ENCODE results near the gene BID.

Gene BID

GRCh38 chr22:17815703-17816254, 41.5 kb upstream of the BID start:
- H3K4me3 ChIP-seq (ENCODE audit: low read length in 2 of 2): no peak overlapping the region
- H3K36me3 ChIP-seq (ENCODE audit: control insufficient read depth in 2 of 2, insufficient read depth in 2 of 2, low read length in 2 of 2): peaks cover 45 to 55% of the 10 kb centered on the region in 2 donors
- H3K4me1 ChIP-seq (ENCODE audit: control insufficient read depth, insufficient read depth, low read length): no peaks in the 10 kb centered on the region
- no peak overlapping the region for H3K9ac ChIP-seq (ENCODE audit: low read length in 2 of 2)
- no peaks in the 10 kb centered on the region for H3K27me3 ChIP-seq (ENCODE audit: control insufficient read depth in 1 of 2, insufficient read depth in 2 of 2, low read length in 2 of 2)
- no peaks in the 10 kb centered on the region for H3K9me3 ChIP-seq (ENCODE audit: control insufficient read depth in 2 of 2, low read length in 2 of 2)
- no peak overlapping the region for H3K27ac ChIP-seq (ENCODE audit: low read length)

GRCh38 chr22:17814830-17815229, 40.6 kb upstream of the BID start:
- no peak overlapping the region for H3K27ac ChIP-seq (ENCODE audit: low read length)
- no peaks in the 10 kb centered on the region for H3K9me3 ChIP-seq (ENCODE audit: control insufficient read depth in 2 of 2, low read length in 2 of 2)
- H3K9ac ChIP-seq (ENCODE audit: low read length in 2 of 2): no peak overlapping the region
- no peaks in the 10 kb centered on the region for H3K27me3 ChIP-seq (ENCODE audit: control insufficient read depth in 1 of 2, insufficient read depth in 2 of 2, low read length in 2 of 2)
- H3K4me1 ChIP-seq (ENCODE audit: control insufficient read depth, insufficient read depth, low read length): no peaks in the 10 kb centered on the region
- H3K4me3 ChIP-seq (ENCODE audit: low read length in 2 of 2): no peak overlapping the region
- peaks cover 51 to 60% of the 10 kb centered on the region in 2 donors for H3K36me3 ChIP-seq (ENCODE audit: control insufficient read depth in 2 of 2, insufficient read depth in 2 of 2, low read length in 2 of 2)

GRCh38 chr22:17814084-17814483, 39.8 kb upstream of the BID start:
- peaks cover 53 to 60% of the 10 kb centered on the region in 2 donors for H3K36me3 ChIP-seq (ENCODE audit: control insufficient read depth in 2 of 2, insufficient read depth in 2 of 2, low read length in 2 of 2)
- H3K27ac ChIP-seq (ENCODE audit: low read length): no peak overlapping the region
- no peaks in the 10 kb centered on the region for H3K4me1 ChIP-seq (ENCODE audit: control insufficient read depth, insufficient read depth, low read length)
- no peak overlapping the region for H3K4me3 ChIP-seq (ENCODE audit: low read length in 2 of 2)
- H3K9me3 ChIP-seq (ENCODE audit: control insufficient read depth in 2 of 2, low read length in 2 of 2): no peaks in the 10 kb centered on the region
- H3K9ac ChIP-seq (ENCODE audit: low read length in 2 of 2): no peak overlapping the region
- H3K27me3 ChIP-seq (ENCODE audit: control insufficient read depth in 1 of 2, insufficient read depth in 2 of 2, low read length in 2 of 2): no peaks in the 10 kb centered on the region

- Histone ChIP-seq H3K27ac (ENCODE audit: low read length) (no peak overlapping the region), H3K36me3 (ENCODE audit: control insufficient read depth in 2 of 2, insufficient read depth in 2 of 2, low read length in 2 of 2) (peaks cover 68 to 70% of the 10 kb centered on the region in 2 donors), H3K4me1 (ENCODE audit: control insufficient read depth, insufficient read depth, low read length) (no peaks in the 10 kb centered on the region), H3K27me3 (ENCODE audit: control insufficient read depth in 1 of 2, insufficient read depth in 2 of 2, low read length in 2 of 2) (no peaks in the 10 kb centered on the region), H3K4me3 (ENCODE audit: low read length in 2 of 2) (no peak overlapping the region), H3K9me3 (ENCODE audit: control insufficient read depth in 2 of 2, low read length in 2 of 2) (no peaks in the 10 kb centered on the region), H3K9ac (ENCODE audit: low read length in 2 of 2) (no peak overlapping the region)
These were observed 36.9 kb upstream of the BID start for GRCh38 chr22:17811119-17811518.

- Histone ChIP-seq H3K9me3 (ENCODE audit: control insufficient read depth in 2 of 2, low read length in 2 of 2) (no peaks in the 10 kb centered on the region), H3K4me3 (ENCODE audit: low read length in 2 of 2) (no peak overlapping the region), H3K4me1 (ENCODE audit: control insufficient read depth, insufficient read depth, low read length) (no peaks in the 10 kb centered on the region), H3K36me3 (ENCODE audit: control insufficient read depth in 2 of 2, insufficient read depth in 2 of 2, low read length in 2 of 2) (peaks cover 67 to 68% of the 10 kb centered on the region in 2 donors), H3K27ac (ENCODE audit: low read length) (no peak overlapping the region), H3K27me3 (ENCODE audit: control insufficient read depth in 1 of 2, insufficient read depth in 2 of 2, low read length in 2 of 2) (no peaks in the 10 kb centered on the region), H3K9ac (ENCODE audit: low read length in 2 of 2) (no peak overlapping the region)
These were observed 36.4 kb upstream of the BID start for GRCh38 chr22:17810570-17811116.

GRCh38 chr22:17808693-17809403, 34.6 kb upstream of the BID start:
- no peak overlapping the region for H3K27ac ChIP-seq (ENCODE audit: low read length)
- peaks cover 62 to 71% of the 10 kb centered on the region in 2 donors for H3K36me3 ChIP-seq (ENCODE audit: control insufficient read depth in 2 of 2, insufficient read depth in 2 of 2, low read length in 2 of 2)
- H3K27me3 ChIP-seq (ENCODE audit: control insufficient read depth in 1 of 2, insufficient read depth in 2 of 2, low read length in 2 of 2): no peaks in the 10 kb centered on the region
- no peaks in the 10 kb centered on the region for H3K9me3 ChIP-seq (ENCODE audit: control insufficient read depth in 2 of 2, low read length in 2 of 2)
- H3K4me3 ChIP-seq (ENCODE audit: low read length in 2 of 2): no peak overlapping the region
- no peak overlapping the region for H3K9ac ChIP-seq (ENCODE audit: low read length in 2 of 2)
- H3K4me1 ChIP-seq (ENCODE audit: control insufficient read depth, insufficient read depth, low read length): no peaks in the 10 kb centered on the region

GRCh38 chr22:17807578-17808410, 33.5 kb upstream of the BID start:
- no peak overlapping the region for H3K9ac ChIP-seq (ENCODE audit: low read length in 2 of 2)
- no peaks in the 10 kb centered on the region for H3K9me3 ChIP-seq (ENCODE audit: control insufficient read depth in 2 of 2, low read length in 2 of 2)
- H3K4me3 ChIP-seq (ENCODE audit: low read length in 2 of 2): no peak overlapping the region
- H3K27ac ChIP-seq (ENCODE audit: low read length): no peak overlapping the region
- peaks cover 59 to 72% of the 10 kb centered on the region in 2 donors for H3K36me3 ChIP-seq (ENCODE audit: control insufficient read depth in 2 of 2, insufficient read depth in 2 of 2, low read length in 2 of 2)
- H3K27me3 ChIP-seq (ENCODE audit: control insufficient read depth in 1 of 2, insufficient read depth in 2 of 2, low read length in 2 of 2): no peaks in the 10 kb centered on the region
- H3K4me1 ChIP-seq (ENCODE audit: control insufficient read depth, insufficient read depth, low read length): no peaks in the 10 kb centered on the region

GRCh38 chr22:17807086-17807485, 32.8 kb upstream of the BID start:
- H3K4me1 ChIP-seq (ENCODE audit: control insufficient read depth, insufficient read depth, low read length): no peaks in the 10 kb centered on the region

GRCh38 chr22:17806437-17806836, 32.2 kb upstream of the BID start:
- H3K9me3 ChIP-seq (ENCODE audit: control insufficient read depth in 2 of 2, low read length in 2 of 2): no peaks in the 10 kb centered on the region
- H3K9ac ChIP-seq (ENCODE audit: low read length in 2 of 2): no peak overlapping the region
- H3K36me3 ChIP-seq (ENCODE audit: control insufficient read depth in 2 of 2, insufficient read depth in 2 of 2, low read length in 2 of 2): peaks cover 54 to 66% of the 10 kb centered on the region in 2 donors
- H3K4me1 ChIP-seq (ENCODE audit: control insufficient read depth, insufficient read depth, low read length): no peaks in the 10 kb centered on the region
- H3K4me3 ChIP-seq (ENCODE audit: low read length in 2 of 2): no peak overlapping the region
- H3K27ac ChIP-seq (ENCODE audit: low read length): no peak overlapping the region
- H3K27me3 ChIP-seq (ENCODE audit: control insufficient read depth in 1 of 2, insufficient read depth in 2 of 2, low read length in 2 of 2): no peaks in the 10 kb centered on the region

More at GRCh38 chr22:17807086-17807485, 32.8 kb upstream of the BID start:
- Histone ChIP-seq H3K27me3 (ENCODE audit: control insufficient read depth in 1 of 2, insufficient read depth in 2 of 2, low read length in 2 of 2) (no peaks in the 10 kb centered on the region), H3K4me3 (ENCODE audit: low read length in 2 of 2) (no peak overlapping the region), H3K36me3 (ENCODE audit: control insufficient read depth in 2 of 2, insufficient read depth in 2 of 2, low read length in 2 of 2) (peaks cover 57 to 69% of the 10 kb centered on the region in 2 donors), H3K27ac (ENCODE audit: low read length) (no peak overlapping the region), H3K9ac (ENCODE audit: low read length in 2 of 2) (no peak overlapping the region), H3K9me3 (ENCODE audit: control insufficient read depth in 2 of 2, low read length in 2 of 2) (no peaks in the 10 kb centered on the region)

GRCh38 chr22:17804331-17805080, 30.2 kb upstream of the BID start:
- no peak overlapping the region for H3K27ac ChIP-seq (ENCODE audit: low read length)
- no peaks in the 10 kb centered on the region for H3K4me1 ChIP-seq (ENCODE audit: control insufficient read depth, insufficient read depth, low read length)
- H3K9ac ChIP-seq (ENCODE audit: low read length in 2 of 2): no peak overlapping the region
- H3K36me3 ChIP-seq (ENCODE audit: control insufficient read depth in 2 of 2, insufficient read depth in 2 of 2, low read length in 2 of 2): peaks cover 43 to 56% of the 10 kb centered on the region in 2 donors
- H3K9me3 ChIP-seq (ENCODE audit: control insufficient read depth in 2 of 2, low read length in 2 of 2): no peaks in the 10 kb centered on the region
- H3K4me3 ChIP-seq (ENCODE audit: low read length in 2 of 2): no peak overlapping the region
- H3K27me3 ChIP-seq (ENCODE audit: control insufficient read depth in 1 of 2, insufficient read depth in 2 of 2, low read length in 2 of 2): no peaks in the 10 kb centered on the region
